GM19043 (cell line): ENCODE measurements around the gene SLC16A5.
"Not testable (repeated sequence)": the region's sequence is repeated elsewhere in the genome, so short reads cannot be mapped to it uniquely, and the experiment has no call there.

ENCODE experiments used
- ATAC-seq: cut with Tn5 transposase; IDR thresholded peaks from one replicate; pipeline ENCODE4 v1.9.1; 2021; ENCODE audit warnings: low read depth; ENCODE audit not compliant: unreplicated experiment

SLC16A5 gene

GRCh38 chr17:75063626-75064025 lies 24.1 kb upstream of the SLC16A5 start:
- ATAC-seq, result no peak

GRCh38 chr17:75064040-75064439 lies 23.7 kb upstream of the SLC16A5 start:
- no peak for ATAC-seq

GRCh38 chr17:75064460-75064859 lies 23.3 kb upstream of the SLC16A5 start:
- no peak for ATAC-seq

GRCh38 chr17:75064867-75065561 lies 22.7 kb upstream of the SLC16A5 start:
- ATAC-seq, result no peak

GRCh38 chr17:75065562-75066151 lies 22.1 kb upstream of the SLC16A5 start:
- ATAC-seq, result no peak

GRCh38 chr17:75067856-75068255 lies 19.9 kb upstream of the SLC16A5 start:
- ATAC-seq, result no peak

GRCh38 chr17:75068750-75069149 lies 19.0 kb upstream of the SLC16A5 start:
- no peak for ATAC-seq

GRCh38 chr17:75069783-75070182 lies 18.0 kb upstream of the SLC16A5 start:
- ATAC-seq, result no peak

DNA sequence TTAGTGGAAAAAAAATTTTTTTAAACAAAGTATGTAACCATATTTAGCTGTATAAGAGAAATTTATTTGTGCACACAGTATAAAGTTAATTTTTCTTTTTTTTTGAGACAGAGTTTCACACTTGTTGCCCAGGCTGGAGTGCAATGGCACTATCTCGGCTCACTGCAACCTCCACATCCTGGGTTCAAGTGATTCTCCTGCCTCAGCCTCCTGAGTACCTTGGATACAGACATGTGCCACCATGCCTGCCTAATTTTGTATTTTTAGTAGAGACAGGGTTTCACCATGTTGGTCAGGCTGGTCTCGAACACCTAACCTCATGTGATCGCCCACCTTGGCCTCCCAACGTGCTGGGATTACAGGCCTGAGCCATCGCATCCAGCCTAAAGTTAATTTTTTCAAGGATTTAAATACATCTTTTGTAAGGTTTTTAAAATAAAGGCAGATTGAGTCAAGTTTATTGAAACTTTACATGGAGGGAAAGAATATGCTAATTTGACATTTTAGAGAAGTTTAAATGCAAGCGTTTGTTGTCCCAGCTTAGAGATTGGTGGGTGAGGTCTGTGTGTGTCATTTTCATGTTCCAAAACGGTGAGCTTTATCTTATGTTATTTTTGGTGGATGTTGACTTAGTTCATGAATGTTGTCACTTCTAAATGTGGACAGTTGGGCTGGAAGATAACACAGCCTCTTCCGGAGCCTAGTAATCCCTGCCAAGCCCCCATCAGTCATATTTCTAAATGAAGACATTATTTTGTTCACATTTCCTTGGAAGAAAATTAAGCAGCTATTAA lies 16.1 kb upstream of the SLC16A5 start:
- ATAC-seq, result not testable (repeated sequence)

- not testable (repeated sequence) for ATAC-seq
Observed at GRCh38 chr17:75072909-75073308, 14.8 kb upstream of the SLC16A5 start.

- no peak for ATAC-seq
Observed at GRCh38 chr17:75073618-75074047, 14.1 kb upstream of the SLC16A5 start.

DNA sequence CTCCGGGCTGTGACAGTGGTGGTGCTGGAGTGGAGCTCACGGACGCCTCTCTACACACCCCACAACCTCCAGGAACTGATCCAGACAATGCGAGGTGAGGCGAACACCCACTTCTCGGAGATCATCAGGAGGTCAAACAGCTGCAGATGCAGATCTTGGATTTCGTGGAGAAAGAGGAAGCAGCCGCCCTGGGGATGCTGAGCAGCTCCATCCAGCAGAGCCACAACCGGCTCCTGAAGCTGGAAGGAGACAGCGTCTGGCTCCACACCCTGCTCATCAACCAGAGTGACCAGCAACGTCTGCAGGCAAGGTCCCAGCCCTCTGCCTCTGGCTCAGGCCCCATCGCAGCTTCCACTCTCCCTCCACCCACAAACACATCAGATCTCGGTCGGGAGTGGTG lies 13.2 kb upstream of the SLC16A5 start:
- ATAC-seq, result no peak

GRCh38 chr17:75075597-75076336 lies 12.0 kb upstream of the SLC16A5 start:
- no peak for ATAC-seq

GRCh38 chr17:75077072-75077495 lies 10.7 kb upstream of the SLC16A5 start:
- no peak for ATAC-seq

DNA sequence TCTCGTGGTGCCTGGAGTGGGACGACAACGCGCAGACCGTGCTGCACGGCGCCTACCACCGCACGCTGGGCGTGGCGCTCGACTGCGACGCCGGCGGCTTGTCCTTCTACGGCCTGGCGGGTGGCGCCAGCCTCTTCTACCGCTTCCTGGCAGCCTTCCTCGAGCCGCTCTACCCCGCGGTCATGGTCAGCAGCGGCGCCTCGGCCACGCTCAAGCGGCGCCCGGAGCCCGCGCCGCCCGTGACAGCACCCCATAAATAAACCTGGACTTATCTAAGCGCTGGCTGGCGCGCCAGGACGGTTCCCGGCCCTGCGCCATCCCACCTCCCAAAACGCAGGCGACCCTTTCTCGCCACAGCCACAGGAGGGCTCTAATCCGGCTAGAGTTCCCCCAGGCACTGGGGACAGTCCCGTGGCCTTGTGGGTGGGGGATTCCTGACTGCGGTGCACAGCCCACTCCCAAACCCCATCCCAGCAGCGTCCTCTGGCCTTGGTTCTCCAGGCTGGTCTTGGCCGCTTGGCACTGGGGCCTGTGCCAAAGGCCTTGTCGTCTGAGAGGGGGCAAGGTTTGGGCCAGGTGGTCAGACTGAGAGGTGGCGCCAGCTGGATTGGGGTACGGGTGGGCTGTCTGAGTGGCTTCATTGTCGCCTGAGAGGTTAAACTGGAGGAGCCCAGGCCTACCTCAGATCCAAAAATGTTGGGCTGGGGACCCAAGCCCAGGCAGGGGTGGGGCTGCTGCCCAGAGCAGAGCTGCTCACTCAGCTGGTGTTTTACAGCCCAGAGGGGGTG lies 10.1 kb upstream of the SLC16A5 start:
- peak; percentile 31 for ATAC-seq

DNA sequence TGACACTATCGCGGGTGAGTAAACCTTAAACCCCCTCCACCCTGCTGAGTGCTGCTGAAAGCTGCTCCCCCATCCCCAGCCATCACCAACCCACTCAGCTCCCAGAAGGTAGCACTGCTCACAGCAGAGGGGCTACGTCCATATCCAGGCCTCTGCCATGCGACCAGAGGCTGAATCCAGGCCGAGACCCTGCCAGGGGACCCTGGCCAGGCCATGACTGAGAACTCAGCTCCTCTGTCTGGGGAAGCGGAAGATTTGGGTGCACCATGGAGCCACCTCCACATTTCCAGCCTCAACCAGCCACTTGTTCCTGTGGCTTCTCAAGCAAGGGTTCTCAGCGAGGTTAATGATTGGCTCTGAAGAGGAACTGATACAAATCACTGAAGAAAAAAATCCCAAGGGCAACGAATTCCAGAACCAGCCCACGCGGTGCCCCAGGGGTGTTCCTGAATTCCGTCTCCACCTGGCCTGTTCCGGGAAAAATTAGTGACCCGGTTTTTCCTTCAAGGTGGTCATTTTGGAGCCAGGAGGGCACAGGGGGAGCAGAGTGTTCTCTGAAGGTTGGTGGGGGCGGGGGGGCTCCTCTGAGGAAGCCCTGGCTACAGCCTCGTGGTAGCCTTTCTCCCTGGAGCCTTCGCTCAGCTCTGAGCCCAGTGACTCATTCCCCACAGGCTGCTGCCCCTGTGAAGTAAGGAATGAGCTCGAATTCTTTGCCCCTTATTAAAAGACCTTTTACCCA lies 9.3 kb upstream of the SLC16A5 start:
- ATAC-seq, result peak; percentile 54

DNA sequence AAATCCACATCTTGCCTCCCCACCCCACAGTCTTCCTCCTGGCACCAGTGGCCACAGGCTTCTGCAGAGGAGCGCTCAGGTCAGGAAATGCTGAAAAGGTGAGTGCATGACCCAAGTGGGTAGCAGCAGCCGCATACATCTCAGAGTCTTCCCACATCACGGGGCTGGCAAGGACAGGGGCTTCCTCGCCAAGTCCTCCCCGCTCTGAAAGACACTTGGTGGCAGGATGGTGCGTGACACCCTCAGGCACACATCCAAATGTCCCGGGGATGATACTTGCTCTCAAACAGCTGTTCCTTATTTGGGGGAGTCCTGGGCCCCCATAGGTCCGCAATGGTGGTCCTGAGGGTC lies 8.8 kb upstream of the SLC16A5 start:
- no peak for ATAC-seq

DNA sequence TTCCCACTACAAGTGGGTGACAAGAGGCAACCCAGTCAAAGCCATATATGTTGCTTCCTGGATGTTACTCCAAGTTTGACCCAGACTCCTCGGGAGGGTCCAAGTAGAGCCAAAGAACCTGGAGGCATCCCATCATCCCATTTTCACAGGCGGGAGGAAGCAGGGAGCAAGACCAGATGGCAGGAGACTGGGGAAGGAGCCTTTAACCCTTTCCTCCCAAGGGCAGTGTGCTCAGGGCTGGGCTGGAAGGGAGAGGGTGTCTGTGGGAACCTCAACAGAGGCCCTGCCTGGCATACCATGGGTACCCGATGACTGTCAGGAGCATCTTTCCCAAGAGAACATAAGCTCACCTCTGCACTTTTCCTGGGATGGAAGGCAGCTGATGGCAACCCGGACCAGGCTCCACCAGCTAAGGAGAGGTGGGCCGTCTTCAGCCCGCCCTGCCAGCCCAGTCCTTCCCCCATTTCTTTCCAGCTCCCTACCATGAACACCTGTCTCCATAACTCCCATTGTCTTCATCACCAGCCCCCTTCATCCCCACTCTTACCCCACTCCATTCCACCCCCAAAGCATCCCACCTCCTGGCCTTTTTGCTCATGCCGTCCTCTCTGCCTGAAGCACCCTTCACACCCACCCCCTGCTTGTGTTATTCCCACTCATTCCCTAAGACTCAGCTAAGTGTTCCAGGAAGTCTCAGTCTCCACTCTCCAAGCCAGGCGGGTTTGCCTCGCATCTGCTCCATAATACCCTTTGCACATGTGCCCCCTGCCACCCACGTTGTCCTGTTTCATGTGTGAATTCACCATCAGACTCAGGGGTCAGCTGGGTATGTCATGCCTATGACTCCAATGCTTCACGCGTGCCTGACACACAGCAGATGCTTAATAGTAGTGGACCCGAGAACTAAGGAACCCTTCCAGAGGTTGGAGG lies 5.9 kb upstream of the SLC16A5 start:
- no peak for ATAC-seq
